PC-3 (cell line): ENCODE data around the gene ADARB2.

Experiments
- EZH2phosphoT487 ChIP-seq: fragments of 300-600 bp; sonication (generic); IDR thresholded peaks from 2 replicates; pipeline ENCODE4 v1.6.1; 2018; ENCODE audit warnings: mild to moderate bottlenecking, antibody characterized with exemption, low read length, borderline replicate concordance
- TF ChIP-seq, protein P1 (sequence below): fragments of 300-600 bp; sonication (generic); conservative IDR thresholded peaks from 2 replicates; pipeline ENCODE4 v1.5.1; 2017; ENCODE audit warnings: antibody characterized with exemption, low read depth, mild to moderate bottlenecking, low read length

DNA sequence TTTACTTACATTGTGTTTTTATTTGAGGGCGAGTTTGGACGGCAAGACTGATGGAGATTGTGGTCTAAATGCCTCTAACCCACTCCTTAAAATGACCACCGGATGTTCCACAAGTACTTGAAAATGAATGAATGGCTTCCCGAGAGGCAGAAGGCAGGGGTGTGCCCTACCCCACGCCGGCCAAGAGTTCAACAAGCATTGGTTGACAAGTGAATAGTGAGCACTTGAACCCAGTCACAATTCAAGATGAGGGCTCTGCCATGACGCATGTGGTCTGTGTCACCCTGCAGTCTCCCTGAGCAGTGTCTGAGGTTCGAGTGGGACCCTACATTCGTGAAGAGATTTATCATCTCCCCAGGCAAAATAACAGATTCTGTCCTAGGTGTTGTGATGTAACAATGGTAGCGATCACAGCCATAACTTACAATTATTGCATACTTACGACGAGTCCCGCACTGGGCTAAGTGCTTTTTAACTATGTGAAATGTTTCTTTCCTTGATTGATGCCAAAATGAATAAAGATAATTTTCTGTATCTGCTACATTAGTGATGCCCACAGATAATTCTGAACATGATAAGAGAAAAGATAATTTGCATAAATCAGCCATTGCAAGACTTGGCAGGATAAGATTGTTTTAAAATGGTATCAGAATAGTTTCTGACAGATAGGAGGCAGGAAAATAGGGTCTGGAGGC is 375.8 kb downstream of the ADARB2 start:
- TF ChIP-seq EZH2phosphoT487, result no peak
- TF ChIP-seq, protein P1, sequence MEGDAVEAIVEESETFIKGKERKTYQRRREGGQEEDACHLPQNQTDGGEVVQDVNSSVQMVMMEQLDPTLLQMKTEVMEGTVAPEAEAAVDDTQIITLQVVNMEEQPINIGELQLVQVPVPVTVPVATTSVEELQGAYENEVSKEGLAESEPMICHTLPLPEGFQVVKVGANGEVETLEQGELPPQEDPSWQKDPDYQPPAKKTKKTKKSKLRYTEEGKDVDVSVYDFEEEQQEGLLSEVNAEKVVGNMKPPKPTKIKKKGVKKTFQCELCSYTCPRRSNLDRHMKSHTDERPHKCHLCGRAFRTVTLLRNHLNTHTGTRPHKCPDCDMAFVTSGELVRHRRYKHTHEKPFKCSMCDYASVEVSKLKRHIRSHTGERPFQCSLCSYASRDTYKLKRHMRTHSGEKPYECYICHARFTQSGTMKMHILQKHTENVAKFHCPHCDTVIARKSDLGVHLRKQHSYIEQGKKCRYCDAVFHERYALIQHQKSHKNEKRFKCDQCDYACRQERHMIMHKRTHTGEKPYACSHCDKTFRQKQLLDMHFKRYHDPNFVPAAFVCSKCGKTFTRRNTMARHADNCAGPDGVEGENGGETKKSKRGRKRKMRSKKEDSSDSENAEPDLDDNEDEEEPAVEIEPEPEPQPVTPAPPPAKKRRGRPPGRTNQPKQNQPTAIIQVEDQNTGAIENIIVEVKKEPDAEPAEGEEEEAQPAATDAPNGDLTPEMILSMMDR, result no peak
